OCI-LY3 (cell line): Measurements from ENCODE around the gene GRIFIN.

Source experiments
- CTCF ChIP-seq: fragments of 200-600, 300-600 bp; sonication (generic); IDR thresholded peaks from 2 replicates; pipeline ENCODE4 v1.5.1; 2014; ENCODE audit warnings: antibody characterized with exemption, low read length, low read depth
- EZH2phosphoT487 ChIP-seq: fragments of 200-600 bp; shearing (Covaris generic); IDR thresholded peaks from 2 replicates; pipeline ENCODE4 v1.6.1; 2018; ENCODE audit warnings: antibody characterized with exemption, mixed run types, low read depth

DNA sequence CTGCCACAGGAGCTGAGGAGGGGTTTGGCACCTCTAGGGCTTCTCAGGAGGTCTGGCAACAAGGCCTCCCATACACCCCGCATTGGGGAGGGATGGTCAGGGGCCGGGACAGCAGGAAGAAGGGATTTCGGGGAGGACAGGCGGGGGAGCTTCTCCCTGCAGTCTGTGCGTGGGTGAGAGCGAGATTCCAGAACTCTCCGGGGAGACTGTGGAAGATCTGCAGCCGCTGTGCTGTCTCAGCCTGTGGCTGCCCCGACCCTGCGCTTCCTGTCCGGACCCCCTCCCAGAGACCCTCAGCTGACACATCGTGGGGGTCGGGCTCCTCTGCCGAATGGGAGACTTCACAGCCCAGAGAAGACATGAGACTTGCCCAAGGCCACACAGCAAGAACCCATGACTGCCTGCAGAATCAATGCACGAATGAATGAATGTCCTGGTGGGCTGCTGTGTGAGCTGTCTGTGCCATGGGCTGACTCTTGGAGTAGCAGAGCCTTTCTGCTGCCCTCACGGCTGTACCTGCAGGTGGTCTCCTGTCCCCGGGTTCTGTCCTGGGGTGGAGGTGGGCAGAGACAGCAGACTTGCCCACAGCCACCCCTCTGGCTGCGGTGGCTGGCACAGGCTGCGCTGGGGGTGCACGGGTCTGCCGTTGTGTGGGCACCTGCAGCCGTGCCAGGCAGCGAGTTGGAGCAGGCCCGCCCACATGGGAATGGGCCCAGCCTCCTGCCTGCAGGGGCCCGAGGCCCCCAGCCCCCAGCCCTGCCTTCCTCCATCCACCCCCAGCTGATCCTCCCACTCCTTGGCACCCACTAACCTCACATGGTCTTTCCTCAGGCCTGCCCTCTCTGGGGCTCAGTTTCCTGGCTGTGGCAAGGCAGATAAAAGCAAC is 27.1 kb upstream of the GRIFIN start:
- TF ChIP-seq CTCF: no peak
- TF ChIP-seq EZH2phosphoT487: no peak
